NCI-H2107 (cell line): ENCODE results near the gene MPDU1.
"Not testable (repeated sequence)": the region's sequence is repeated elsewhere in the genome, so short reads cannot be mapped to it uniquely, and the experiment has no call there.

Experiments
- DNase-seq: peaks from one replicate; lab custom pipeline; 2025; lab: John Stamatoyannopoulos, UW

Gene MPDU1

DNA sequence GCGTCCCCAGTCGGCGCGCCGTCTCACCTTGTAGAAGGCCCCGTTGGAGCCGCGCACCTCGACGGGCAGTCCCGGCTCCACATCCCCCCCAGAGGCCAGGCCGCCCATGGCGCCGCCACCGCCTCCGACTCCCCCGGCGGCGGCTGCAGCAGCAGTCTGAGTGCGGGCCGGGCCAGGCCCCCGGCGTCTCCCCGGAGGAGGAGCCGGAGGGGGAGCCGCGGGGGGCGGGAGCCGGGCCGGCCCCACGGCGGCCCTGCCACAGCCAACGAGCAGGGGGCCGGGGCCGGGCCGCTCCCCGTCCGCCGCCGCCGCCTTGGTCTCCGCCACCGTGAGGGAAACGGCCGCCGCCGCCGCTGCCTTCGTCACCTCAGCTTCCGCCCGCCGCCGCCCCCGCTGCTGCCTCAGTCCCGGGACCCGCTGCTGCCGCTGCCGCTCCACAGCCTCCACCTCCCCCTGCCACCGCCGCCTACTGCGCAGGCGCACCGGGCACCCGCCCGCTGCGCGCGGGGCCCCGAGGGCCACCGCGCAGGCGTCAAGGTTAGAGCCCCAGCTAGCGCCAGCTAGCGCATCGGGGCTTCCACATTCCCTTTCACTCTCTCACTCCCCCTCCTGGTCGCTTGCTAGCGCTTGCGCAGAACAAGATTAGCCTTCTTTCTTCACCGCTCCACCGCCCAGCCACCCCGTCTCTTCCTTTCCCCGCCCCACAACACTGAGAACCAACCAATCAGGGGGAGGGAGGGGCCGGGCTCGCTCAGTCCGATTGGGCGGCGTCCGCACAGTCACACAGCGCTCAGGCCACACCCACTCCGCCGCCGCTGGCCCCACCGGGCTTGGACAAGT lies 31.0 kb downstream of the MPDU1 start, which contains the start of gene FXR2:
Gene FXR2, minus strand, starts transcription at position 473 of the 840 bp plus-strand sequence. Its CDS starts 365 bp downstream, at position 108.
- peak; percentile 93 for DNase-seq

DNA sequence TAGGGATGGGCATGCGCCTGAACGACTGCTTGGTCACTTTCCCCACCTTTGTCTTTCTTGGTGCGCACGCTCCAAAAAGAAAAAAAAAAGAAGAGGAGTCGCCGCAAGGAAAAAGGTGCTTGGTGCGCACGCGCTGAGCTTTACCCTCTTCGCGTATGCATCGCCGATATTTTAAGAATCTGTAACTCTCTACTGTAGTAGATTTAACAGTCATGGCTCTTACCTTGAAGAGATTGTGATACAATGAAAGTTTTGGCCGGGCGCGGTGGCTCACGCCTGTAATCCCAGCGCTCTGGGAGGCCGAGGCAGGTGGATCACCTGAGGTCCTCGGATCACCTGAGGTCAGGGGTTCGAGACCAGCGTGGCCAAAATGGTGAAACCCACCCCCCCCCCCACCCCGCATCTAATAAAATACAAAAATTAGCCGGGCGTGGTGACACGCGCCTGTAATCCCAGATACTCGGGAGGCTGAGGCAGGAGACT lies 31.7 kb downstream of the MPDU1 start:
- DNase-seq = no peak

DNA sequence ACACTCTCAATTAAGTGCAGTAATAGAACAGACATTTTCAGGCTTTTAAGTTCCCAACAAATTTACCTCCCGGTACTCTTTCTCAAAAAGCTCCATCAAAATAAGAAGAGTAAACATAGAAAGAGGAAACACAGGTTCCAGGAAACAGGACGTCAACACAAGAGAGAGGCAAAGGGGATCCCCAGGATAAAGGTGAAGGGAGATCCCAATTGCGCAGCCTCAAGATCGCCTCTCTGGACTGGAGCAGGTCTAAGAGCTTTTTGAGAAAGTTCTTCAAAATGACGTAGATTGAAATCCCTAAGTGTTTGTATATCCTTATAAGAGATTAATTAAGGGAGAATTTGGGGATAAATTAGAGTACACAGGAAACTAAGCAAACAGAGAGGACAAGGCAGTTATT lies 35.0 kb downstream of the MPDU1 start:
- no peak for DNase-seq

DNA sequence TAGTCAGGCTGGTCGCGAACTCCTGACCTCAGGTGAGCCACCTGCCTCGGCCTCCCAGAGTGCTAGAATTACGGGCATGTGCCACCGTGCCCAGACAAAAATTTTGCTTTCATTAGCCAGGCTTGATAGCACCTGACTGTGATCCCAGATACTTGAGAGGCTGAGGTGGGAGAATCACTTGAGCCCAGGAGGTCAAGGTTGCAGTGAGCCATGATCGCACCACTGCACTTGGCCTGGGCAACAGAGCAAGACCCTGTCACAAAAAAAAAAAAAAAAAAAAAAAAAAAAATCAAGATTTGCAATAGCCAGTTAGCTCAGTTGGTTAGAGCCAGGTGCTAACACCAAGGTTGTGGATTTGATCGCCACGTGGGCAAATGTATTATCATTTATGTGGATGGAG lies 37.2 kb downstream of the MPDU1 start:
- no peak for DNase-seq

DNA sequence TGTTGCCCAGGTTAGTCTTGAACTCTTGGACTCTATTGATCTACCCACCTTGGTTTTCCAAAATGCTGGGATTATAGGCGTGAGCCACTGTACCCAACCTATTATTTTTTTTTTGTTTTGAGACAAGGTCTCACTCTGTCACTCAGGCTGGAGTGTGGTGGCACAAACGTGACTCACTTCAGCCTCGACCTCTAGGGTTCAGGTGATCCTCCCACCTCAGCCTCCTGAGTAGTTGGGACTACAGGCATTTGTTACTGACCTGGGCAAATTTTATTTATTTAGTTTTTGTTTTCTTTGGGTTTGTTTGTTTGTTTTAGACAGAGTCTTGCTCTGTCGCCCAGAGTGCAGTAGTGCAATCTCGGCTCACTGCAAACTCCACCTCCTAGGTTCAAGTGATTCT lies 40.0 kb downstream of the MPDU1 start:
- no peak for DNase-seq

DNA sequence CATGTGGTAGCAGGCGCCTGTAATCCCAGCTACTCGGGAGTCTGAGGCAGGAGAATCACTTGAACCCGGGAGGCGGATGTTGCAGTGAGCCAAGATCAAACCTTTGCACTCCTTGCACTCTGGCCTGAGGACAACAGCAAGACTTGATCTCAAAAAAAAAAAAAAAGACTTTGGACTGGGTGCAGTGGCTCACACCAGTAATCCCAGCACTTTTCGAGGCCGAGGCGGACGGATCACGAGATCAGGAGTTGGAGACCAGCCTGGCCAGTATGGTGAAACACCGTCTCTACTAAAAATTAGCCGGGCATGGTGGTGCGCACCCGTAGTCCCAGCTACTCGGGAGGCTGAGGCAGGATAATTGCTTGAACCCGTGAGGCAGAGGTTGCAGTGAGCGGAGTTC lies 42.1 kb downstream of the MPDU1 start:
- not testable (repeated sequence) for DNase-seq

DNA sequence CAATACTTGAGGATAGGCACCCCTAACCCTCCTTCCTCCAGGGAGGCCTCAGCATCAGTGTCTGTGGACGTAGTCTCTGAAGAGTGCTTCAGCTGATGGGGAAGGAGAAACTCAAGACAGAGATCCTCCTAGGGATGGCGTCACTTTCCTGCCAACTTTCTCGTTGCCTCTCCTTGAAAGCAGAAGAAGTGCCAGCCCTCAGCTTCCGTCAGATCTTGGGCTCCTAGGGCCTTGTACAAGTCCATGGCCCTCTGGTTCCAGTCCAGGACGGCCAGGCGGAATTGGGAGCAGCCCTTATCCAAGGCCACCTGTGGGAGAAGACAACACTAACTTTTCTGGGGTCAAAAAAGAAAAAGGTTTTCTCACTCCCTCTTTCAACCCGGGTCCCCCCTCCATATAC lies 42.7 kb downstream of the MPDU1 start:
- no peak for DNase-seq

DNA sequence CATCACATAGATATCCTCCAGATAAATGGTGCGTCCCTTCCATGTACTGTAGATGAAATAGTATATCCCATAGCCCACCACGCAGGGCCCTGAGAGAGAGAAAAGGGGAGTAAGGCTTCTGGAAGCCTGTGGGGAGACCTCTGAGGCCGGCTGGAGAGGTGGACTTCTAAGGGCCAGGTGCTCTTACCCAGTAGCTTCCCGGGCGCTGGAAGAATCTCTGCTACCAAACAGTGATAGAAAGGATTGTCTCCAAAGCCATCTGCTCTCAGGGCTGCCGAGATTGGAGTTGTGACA lies 43.3 kb downstream of the MPDU1 start:
- DNase-seq = no peak

DNA sequence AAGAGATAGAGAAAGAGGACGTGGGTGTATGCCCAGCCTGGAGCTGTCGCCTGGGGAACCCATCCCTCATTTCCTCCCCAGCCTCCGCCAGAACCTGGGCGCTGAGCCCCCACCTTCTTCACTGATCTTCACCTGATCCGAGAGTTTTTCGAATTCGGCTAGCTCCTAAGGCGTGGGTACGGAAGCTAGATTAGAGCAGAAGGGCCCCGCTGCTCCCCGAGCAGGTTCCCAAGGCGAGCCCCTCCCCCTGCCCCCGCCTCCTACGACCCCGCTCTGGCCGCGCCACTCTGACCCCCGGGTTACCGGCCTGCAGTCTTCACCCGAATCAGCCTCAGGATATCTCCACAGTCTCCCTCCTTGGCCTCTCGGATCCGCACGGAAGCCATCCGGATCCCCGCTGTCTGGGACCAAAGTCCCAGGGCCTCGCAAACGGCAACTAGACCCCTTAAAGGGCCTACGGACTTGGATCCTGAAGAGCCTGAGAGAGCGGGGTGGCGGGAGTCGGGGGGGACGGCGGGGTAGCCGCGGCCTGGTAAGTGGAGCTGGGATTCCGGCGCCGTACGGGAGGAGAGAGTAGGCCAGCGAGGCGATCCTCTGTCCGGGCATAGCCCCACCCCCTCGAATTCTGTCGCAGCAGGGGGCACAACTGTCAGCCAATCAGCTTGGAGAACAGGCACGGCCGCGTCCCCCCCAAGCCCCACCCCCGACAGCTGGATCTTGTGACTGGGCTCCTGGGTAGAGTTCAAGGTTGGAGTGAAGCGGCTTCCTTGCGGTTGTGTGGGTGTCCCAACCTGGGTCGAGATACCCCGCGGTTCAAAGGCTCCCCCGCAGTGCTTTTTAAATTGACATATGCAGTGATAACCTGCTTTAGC lies 43.8 kb downstream of the MPDU1 start, which contains the start of gene SAT2:
Gene SAT2, minus strand, starts transcription at position 572 of the 872 bp plus-strand sequence. Its CDS starts 186 bp downstream, at position 386.
- DNase-seq = peak; percentile 66

DNA sequence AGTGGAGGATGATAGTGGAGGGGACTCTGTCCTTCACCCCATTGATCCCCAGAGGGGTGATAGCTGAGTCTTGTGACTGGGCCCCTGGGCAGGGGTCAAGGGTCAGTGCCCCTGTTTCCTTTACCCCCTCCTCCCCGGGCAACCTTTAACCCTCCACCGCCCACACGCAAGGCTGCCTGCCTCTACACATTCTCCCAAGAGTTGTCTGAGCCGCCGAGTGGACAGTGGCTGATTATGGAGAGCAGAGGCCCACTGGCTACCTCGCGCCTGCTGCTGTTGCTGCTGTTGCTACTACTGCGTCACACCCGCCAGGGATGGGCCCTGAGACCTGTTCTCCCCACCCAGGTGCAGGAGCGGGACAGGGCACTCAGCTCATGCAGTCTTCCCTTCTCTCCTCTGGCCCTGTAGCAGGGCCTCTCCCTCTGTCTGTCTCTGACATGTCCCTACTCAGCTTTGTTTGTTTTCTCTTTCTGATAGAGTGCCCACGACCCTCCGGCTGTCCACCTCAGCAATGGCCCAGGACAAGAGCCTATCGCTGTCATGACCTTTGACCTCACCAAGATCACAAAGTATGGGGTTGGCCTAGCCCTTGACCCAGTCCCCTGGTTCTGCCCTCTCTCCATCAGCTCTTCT lies 46.4 kb downstream of the MPDU1 start, which contains the start of gene SHBG:
Gene SHBG, plus strand, starts transcription at position 197 of the 633 bp plus-strand sequence. Its CDS starts 38 bp downstream, at position 235.
- DNase-seq = no peak

DNA sequence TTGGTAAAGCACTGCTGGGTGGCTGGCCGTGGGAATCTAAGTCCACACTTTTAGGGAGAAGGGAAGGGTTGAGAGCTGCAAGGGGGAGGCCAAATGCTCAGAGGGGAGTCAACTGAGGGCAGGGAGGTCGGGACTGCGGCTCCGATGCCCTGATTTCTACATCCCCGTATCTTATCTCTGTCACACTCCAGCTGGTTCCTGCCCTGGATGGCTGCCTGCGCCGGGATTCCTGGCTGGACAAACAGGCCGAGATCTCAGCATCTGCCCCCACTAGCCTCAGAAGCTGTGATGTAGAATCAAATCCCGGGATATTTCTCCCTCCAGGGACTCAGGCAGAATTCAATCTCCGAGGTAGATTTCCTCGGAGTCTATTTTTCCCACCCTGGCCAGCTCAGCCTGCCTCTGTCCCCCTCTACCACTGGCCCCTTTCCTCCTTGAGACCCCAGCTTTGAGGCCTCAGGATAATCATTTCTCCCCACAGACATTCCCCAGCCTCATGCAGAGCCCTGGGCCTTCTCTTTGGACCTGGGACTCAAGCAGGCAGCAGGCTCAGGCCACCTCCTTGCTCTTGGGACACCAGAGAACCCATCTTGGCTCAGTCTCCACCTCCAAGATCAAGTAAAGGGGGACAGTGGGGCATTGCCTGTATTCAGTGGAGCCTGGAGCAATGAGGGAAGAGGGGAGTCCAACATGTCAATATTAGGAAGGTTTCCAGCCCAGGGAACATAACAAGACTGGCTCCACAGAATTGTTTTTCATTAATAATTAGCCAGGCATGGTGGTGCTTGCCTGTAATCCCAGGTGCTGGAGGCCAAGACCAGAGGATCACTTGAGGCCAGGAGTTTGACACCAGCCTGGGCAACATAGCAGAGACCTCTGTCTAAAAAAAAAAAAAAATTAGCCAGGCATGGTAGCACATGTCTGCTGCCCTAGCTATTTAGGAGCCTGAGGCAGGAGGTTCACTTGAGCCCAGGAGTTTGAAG lies 48.0 kb downstream of the MPDU1 start:
- DNase-seq = no peak

DNA sequence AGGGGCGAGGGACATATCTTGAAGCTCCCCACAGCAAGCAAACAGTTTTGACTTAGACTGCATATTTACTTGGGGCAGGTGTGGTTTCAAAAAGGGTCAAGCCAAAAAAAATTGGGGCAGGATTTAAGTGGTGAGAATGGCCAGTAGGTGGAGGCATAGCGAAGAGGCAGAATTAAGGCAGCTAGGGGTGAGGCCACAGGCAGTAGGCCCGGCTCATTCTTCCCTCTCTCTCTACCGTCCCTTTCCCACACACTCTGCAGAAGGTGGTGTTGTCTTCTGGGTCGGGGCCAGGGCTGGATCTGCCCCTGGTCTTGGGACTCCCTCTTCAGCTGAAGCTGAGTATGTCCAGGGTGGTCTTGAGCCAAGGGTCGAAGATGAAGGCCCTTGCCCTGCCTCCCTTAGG lies 48.8 kb downstream of the MPDU1 start:
- no peak for DNase-seq

DNA sequence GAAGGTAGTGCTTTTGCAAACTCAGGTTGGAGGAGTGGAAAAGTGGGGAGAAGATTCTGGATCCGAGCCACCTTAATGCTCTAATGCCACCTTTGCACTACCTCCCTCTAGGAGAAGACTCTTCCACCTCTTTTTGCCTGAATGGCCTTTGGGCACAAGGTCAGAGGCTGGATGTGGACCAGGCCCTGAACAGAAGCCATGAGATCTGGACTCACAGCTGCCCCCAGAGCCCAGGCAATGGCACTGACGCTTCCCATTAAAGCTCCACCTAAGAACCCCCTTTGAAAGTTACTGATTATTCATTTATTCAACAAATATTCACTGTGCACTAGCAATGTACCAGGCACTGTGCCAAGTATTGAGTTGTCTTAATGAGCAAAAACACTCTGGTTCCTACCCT lies 49.4 kb downstream of the MPDU1 start:
- no peak for DNase-seq

DNA sequence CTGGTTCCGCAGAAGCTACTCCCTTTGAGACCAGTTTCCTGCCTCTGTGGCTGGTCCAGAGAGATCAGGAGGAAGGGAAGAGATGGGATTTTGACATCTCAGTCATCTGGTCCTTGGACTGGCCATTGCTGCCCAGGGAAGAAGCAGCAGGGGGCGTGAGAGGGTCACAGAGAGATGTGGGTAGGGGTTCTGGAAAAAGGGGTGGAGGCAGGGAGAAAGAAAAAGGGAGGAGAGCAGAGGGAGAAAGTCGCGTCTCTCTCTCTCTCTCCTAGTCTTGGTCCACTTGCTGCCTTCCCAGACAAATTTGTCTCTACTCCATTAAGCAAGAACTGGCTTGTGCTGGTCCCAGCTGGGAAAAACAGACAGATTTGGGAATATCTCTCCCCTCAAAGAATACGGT lies 50.7 kb downstream of the MPDU1 start:
- no peak for DNase-seq

DNA sequence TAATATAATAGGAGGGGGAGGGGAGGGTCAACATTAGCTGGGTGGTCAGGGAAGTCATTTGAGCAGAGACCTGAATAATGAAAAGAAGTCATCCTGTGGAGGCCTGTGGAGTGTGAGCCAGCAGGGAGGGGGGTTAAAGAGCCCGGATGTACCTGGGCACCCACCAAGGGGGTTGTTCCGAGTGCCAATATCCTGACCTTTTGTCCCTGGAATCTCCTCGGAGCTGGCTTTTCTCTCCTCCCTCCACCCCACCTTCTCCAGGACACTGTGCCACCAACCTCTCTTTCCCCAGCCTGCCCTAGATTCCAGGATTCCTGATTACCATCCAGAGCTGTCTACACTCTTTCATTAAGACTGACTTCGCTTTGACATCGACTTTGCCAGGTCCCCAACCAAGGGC lies 52.5 kb downstream of the MPDU1 start:
- no peak for DNase-seq
